Cortex of kidney (tissue), 1 donor: ENCODE results near the gene H3-3A.

Source experiments
- DNase-seq: peaks from one replicate; lab custom pipeline; 2025; lab: John Stamatoyannopoulos, UW

The H3-3A gene

GRCh38 chr1:226111098-226111882 lies 48.8 kb downstream of the H3-3A start:
- DNase-seq: no peak

- DNase-seq: no peak
These were observed 49.4 kb downstream of the H3-3A start for GRCh38 chr1:226111883-226112261.

DNA sequence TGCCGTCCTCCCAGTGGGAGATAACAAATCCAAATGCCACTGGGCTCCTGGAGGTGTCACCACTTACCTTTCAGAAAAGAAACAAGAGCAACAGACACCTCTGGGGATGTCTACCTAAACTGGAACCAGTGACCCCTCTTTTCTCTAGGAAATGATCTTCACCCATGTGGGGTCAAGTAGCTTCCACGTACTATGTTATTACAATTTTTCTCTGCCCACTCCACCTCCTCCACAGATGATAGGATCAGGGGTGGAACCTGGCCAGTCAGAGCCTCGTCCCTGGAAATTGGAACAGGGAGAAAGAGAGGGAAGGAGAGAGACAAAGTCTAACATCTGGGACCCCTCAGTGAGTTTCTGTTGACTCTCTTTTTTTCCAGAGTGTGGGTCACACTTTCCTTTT lies 50.1 kb downstream of the H3-3A start:
- DNase-seq: no peak

DNA sequence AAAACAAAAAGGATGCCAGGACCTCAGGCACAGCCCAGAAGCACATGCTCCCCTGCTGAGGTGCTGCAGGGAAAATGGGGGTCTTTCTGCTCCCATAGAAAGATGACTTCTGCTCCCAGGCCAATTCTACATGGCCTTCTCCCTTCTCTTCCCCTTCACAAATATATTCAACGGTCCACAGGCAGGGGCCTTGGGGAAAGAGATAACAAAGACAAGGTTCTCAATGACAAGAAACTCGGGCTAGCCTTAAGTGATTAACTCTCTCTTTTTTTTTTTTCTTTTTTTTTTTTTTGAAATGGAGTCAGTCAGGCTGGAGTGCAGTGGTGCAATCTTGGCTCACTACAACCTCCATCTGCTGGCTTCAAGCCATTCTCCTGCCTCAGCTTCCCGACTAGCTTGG lies 54.2 kb downstream of the H3-3A start:
- DNase-seq: no peak

DNA sequence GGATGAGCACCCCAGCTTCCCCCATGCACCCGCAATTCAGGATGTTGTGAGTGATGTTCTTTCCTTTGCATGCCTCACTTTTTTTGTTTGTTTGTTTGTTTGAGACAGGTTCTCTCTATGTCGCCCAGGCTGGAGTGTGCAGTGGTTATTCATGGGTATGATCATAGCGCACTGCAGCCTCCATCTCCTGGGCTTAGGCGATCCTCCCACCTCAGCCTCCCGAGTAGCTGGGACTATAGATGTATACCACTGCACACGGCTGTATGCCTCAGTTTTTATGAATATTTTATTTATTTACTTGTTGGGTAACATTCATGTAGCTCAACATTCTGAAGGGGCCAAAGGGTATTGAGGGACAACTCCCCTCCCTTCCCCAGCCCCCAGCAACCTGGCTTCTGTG lies 54.8 kb downstream of the H3-3A start:
- DNase-seq: no peak

- DNase-seq: no peak
These were observed 55.8 kb downstream of the H3-3A start for GRCh38 chr1:226118357-226118756.

DNA sequence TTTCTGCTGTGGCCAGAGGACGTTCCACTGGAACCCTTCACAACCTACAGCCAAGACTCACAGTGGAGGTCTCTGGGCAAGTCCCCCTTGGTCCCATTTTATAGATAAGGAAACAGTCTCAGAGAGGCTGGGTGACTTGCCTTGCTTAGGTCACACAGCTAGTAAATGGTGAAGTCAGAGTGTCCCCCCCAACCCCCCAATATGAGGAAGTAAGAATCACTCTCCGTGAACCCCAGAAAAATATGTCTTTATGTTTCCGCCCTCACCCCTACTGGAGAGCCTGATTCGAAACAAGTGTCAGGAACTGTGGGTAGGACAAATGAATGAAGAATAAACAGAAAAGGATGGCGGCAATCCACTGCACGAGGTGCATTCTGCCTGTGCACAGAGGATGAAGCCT lies 56.7 kb downstream of the H3-3A start:
- DNase-seq: no peak

- no peak for DNase-seq
These were observed 57.9 kb downstream of the H3-3A start for GRCh38 chr1:226120398-226120797.

GRCh38 chr1:226121049-226121586 lies 58.6 kb downstream of the H3-3A start:
- no peak for DNase-seq
